GM18511 (cell line): ENCODE data around the gene PATL2.
A peak's percentile ranks its signal among the peaks of the same experiment; 100 is the strongest.
"Not testable (repeated sequence)": the region's sequence is repeated elsewhere in the genome, so short reads cannot be mapped to it uniquely, and the experiment has no call there.

ENCODE experiments used
- ATAC-seq: cut with Tn5 transposase; IDR thresholded peaks from one replicate; pipeline ENCODE4 v1.9.1; 2021; ENCODE audit warnings: mild to moderate bottlenecking, moderate library complexity; ENCODE audit not compliant: unreplicated experiment

Gene PATL2

DNA sequence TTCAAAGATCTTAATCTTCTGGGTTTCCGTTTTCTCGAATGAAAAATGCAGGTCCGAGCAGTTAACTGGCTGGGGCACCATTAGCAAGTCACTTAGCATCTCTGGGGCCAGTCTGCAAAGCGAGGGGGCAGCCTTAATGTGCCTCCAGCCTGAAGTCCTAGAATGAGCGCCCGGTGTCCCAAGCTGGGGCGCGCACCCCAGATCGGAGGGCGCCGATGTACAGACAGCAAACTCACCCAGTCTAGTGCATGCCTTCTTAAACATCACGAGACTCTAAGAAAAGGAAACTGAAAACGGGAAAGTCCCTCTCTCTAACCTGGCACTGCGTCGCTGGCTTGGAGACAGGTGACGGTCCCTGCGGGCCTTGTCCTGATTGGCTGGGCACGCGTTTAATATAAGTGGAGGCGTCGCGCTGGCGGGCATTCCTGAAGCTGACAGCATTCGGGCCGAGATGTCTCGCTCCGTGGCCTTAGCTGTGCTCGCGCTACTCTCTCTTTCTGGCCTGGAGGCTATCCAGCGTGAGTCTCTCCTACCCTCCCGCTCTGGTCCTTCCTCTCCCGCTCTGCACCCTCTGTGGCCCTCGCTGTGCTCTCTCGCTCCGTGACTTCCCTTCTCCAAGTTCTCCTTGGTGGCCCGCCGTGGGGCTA lies at the start of gene PATL2, which contains the start of gene B2M:
Gene PATL2, minus strand, starts transcription at position 228 of the 647 bp plus-strand sequence. CDS start 34,833 bp downstream, outside the sequence.
Gene B2M, plus strand, starts transcription at position 422 of the 647 bp plus-strand sequence. Its CDS starts 30 bp downstream, at position 452.
- ATAC-seq, result peak; percentile 85

DNA sequence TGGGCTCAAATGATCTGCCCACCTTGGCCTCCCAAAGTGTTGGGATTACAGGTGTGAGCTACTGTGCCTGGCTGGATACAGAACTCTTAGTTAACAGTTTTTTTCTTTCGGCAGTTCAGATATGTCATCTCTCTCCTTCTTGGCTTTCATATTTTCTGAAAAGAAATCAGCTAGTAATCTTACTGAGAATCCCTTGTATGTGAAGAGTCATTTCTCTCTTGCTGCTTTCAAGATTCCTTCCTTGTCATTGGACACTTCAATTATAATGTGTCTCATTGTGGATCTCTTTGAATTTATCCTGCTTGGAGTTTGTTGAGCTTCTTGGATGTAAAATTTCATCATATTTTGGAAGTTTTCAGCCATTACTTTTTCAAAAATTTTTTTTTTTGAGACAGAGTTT lies 42.2 kb upstream of the PATL2 start:
- no peak for ATAC-seq

DNA sequence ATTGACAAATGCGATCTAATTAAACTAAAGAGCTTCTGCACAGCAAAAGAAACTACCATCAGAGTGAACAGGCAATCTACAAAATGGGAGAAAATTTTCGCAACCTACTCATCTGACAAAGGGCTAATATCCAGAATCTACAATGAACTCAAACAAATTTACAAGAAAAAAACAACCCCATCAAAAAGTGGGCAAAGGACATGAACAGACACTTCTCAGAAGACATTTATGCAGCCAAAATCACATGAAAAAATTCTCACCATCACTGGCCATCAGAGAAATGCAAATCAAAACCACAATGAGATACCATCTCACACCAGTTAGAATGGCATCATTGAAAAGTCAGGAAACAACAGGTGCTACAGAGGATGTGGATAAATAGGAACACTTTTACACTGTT lies 32.3 kb upstream of the PATL2 start:
- ATAC-seq, result not testable (repeated sequence)

DNA sequence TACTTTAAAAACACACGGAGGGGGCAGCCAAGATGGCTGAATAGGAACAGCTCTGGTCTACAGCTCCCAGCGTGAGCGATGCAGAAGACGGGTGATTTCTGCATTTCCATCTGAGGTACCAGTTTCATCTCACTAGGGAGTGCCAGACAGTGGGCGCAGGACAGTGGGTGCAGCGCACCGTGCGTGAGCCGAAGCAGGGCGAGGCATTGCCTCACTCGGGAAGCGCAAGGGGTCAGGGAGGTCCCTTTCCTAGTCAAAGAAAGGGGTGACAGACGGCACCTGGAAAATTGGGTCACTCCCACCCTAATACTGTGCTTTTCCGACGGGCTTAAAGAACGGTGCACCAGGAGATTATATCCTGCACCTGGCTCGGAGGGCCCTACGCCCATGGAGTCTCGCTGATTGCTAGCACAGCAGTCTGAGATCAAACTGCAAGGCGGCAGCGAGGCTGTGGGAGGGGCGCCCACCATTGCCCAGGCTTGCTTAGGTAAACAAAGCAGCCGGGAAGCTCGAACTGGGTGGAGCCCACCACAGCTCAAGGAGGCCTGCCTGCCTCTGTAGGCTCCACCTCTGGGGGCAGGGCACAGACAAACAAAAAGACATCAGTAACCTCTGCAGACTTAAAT lies 28.2 kb upstream of the PATL2 start:
- ATAC-seq, result not testable (repeated sequence)

DNA sequence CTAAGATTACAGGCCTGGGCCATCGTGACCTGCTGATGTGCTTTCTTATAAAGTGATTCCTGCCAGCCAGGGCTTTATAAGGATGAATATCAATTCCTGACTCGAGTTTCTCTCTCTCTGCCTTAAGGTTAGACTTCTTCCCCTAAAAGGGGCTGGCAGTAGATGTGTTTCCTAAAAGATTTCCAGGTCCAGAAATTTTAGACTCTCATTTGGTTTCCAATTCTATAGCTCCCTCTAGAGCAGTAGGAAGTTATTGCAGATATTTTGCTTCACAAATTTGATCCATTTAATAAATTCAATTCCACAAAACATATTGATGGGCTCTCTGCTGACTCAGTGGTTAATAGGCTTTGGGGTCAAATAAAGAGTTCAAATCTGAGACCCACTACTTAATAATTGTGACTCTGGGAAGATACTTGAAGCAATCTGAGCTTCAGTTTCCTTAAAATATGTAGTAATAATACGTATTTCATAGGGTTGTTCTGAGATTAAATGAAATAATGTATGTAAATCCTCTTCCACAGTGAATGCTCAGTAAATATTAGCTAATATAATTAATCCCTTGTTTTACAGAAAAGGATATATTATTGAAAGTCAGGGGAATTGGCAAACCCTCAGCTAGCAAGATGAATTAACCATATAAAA lies 27.3 kb upstream of the PATL2 start:
- no peak for ATAC-seq

DNA sequence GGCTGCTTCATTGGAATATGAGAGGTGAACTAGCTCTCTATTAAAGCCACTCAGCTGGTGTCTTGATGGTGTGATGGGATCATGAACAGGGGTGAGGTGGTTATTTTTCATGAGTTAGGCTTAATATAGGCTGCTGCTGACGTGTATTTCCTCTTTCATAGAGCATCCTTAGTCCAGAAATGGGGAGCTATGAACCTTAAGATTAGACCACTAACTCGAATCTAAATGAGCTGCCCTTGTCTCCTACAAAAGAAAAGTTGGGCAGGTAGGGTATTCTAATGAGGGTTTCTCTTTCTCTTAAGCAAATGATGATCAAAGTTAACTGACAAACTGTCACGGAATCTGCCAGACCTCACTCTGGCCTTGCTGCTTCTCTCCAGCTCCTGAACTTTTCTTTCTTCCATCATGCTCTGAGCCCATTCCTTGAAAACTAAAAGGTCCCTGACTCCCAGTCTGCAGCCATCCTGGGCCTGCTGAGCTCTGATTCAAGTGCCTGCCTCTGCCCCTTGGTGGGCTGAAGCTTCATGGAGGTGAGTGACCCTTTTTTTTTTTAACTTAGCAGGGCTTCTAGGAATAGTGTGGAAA lies 25.1 kb upstream of the PATL2 start, which contains the start of gene TRIM69:
Gene TRIM69, plus strand, starts transcription at position 348 of the 585 bp plus-strand sequence. Its CDS starts 177 bp downstream, at position 525.
- ATAC-seq, result no peak

DNA sequence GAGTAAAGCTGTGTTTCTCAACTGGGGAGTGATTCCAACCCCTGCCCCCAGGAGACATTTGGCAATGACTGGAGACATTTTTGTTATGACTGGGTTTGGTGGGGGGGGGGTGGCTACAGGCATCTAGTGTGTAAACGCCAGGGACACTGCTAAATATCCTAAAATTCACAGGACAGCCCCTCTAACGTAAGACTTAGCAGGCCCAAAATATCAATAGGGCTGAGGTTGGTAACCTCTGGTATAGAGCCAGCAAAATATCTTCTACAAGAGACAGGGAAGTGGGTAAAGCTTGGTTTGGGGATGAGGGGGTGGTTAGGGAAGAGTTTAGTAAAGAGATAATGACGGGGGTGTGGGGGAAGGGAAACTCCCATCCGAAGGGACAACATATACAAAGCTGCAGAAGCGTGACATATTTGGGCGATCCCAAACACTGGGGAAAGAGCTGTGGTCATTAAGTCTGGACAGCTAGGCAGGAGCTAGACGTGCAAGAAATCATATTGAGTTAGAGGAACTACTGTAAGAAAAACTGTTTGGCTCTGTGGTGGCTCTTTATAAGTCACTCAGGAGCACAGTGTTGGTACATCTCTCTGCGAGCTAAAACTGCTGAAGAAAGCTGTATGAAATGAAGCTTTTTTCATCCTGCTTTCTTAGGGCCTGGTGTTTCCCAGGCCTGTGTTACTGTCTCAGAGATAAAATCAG lies 24.5 kb upstream of the PATL2 start:
- ATAC-seq, result no peak

DNA sequence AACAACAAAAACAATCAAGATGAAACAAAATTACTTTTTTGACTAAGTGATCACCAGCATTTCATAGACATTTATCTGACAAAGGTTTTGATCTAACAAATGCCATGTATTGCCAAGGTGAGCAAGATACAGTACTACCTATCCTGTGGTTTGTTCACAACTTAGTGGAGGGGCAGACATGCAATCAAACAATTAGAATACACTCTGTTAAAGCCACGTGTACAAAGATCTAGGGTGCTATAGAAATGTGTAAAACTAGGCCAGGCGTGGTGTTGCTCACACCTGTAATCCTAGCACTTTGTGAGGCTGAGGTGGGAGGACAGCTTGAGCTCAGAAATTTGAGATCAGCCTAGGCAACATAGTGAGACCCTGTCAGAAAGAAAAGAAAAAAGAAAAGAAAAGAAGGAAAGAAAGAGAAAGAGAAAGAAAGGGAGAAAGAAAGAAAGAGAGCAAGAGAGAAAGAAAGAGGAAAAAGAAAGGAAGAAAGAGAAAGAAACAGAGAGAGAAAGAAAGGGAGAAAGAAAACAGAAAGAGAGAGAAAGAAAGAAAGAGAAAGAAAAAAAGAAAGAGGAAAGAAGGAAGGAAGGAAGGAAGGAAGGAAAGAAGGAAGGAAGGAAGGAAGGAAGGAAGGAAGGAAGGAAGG lies 23.8 kb upstream of the PATL2 start:
- no peak for ATAC-seq

DNA sequence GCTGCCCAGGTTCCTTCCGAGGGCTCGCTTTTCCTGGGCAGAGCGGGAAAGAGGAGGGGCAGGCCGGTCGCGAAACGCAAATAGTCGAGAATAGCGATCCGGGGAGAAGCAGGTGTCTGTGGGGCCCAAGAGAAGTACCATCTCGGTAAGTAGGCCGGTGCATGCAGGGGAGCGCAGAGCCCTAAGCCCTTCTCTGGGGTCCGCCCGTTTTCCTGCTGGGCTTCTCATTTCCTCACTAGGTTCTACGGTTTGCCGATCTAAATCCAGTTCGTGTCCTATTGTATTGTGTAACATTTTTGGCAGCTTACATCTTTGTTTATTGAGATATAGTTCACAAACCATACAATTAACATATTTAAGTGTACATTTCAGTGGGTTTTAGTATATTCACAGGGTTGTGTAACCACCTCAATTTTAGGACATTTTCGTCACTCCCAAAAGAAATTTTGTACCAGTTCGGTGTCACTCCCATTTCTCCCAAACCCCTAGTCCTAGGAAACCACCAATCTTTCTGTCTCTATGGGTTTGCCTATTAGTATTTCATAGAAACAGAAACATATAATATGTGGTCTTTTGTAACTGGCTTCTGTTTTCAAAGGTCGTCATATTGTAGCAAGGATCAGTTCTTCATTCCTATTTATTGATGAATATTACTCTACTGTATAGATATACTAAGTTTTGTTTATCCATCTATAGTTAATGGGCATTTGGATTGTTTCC lies 18.4 kb upstream of the PATL2 start:
- peak; percentile 11 for ATAC-seq

DNA sequence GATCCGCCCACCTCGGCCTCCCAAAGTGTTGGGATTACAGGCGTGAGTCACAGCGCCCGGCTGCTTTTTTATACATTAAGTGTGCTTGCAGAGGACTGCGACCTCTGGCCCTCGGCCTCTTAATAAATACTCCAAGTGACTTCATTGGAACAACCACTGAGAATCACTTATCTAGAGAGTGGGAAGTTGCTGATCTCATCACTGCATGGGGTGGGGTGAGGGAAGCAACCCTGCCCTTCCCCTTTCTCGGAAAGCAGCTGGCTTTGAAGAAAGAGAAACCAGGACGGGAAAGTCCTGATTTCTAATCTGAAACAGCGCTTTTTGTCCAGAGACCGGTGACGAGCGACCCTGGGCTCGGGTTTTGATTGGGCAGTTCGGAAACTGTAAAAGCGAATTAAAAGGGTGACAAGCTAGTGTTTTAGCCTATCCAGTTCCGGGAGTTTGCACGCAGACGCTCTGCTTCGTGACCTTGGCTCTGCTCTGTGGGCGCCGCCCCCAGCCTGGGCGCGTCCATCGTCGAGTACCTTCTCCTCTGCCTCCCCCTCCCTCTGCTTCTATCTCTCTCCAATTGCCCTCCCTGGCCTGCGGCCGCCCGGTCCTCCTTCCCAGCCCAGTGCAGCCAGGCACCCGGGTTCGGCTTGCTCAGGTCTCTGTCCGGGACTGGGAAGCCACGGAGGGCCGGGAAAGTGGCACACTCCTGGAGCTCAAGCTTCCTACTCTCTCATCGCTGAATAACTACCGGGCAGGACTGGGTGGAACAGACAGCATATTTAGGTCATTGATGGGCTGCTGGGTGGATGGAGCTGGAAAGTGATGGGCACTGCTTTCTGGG lies 17.7 kb upstream of the PATL2 start:
- ATAC-seq, result peak; percentile 77

DNA sequence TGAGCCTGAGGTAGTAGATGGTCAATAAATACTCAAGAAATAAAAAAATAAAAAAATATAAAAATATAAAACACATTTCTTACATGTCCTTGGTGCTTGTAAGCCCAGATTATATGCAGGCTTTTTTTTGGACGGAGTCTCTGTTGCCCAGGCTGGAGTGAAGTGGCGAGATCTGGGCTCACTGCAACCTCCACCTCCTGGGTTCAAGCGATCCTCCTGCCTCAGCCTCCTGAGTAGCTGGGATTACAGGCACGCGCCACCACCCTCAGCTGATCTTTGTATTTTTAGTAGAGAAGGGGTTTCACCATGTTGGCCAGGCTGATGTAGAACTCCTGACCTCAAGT lies 17.1 kb upstream of the PATL2 start:
- not testable (repeated sequence) for ATAC-seq

DNA sequence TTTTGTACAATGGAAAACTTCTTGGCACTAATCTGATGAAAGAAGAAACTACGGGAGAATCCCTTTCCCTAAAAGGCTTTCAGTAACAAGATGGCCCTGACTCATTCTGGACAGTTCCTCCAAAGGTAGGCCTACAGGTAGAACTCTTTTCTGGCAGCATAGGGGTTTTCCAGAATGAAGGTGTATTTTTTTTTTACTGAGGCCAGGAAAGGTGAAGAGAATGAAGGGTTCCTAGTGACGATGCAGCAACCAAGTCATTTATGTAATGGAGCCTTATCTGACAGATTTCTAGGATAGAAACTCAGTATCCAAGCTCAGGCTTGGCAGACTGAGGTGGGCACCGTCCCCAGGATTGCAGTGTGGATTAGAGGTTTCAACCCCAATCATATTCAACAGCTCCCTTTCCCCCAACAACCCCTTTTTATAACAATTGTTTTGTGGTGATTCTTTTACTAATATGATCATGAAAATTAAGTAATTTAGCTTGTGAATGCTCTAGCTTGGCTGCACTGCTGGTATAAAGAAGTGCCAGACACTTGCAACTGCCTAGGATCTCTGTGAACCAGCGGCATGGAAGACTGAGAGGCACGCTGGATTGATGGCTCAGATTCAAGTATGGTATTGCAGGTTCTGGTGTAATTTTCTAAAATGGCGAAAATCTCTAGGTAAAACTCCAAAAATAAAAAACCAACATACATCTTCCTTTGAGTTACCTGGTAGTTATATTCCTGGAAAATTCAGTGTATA lies 16.5 kb upstream of the PATL2 start:
- ATAC-seq, result no peak

DNA sequence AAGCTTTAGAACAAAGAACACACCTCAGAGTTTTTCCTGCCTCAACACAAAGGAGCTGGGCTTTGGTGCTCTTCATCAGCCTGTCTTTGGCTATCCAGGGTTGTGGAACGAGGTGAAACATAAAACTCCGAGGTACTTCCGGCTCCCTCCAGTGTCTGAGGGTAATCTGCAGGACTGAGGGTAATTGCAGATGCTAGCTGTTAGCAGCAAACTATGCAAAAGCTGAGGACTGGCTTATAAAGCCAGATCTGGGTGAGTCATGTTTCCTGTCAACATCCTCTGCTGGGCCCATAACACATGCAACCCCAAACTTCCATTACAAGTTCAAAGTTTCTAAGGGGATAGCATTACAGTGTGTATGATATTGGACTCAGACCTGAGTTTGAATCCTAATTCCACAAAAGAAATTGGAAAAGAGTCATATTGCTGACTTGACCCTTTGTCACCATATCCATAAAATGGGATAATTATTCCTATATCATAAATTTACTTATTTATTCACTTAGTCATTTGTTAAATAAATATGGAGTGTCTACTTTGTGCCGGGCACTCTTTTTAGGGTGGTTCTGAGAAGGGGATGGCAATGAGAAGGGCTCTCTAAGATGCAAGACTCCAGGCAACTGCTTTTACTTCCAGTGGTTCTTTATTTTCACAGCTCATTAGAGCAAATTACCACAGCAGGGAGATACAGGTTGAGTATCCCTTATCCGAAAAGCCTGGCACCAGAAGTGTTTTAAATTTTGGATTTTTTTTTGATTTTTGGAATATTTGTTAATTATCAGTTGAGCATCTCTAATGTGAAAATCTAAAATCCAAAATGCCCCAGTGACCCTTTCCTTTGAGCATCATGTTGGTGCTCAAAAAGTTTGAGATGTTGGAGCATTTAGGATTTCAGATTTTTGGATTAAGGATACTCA lies 15.7 kb upstream of the PATL2 start:
- peak; percentile 48 for ATAC-seq

DNA sequence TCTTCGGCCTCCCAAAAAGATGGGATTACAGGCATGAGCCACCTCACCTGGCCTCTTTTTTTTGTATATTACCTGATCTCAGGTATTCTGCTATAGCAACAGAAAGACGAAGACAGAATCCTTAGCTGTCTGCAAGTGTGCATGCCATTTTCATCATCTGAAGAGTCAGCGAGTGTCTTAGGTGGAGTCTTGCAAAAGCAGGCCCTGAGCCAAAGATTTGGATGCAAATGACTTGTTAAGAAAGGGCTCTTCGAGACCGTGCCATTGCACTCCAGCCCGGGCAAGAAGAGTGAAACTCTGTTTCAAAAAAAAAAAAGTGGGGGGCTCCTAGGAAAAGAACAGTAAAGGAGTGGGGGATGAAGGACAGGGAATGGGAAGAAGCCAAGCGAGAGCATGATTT lies 15.0 kb upstream of the PATL2 start:
- ATAC-seq, result no peak

DNA sequence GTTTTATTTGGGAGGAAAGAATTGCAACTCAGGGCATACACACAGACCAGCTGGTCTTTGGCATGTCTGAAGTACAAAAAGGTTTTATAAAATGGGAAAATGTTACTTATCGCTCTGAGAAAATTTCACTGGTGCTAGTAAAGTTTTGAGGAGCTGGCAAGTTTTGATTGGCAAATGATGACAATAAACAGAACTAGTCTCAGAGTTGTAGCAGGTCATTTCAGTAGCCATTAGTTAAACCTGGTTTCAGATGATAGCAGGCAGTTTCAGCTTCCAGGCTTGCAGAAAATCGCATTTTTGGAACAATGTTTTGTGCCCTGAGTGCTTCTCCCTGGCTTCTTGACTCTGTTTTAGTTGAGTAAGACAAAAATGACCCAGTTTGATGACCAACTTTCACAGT lies 10.9 kb upstream of the PATL2 start:
- no peak for ATAC-seq

DNA sequence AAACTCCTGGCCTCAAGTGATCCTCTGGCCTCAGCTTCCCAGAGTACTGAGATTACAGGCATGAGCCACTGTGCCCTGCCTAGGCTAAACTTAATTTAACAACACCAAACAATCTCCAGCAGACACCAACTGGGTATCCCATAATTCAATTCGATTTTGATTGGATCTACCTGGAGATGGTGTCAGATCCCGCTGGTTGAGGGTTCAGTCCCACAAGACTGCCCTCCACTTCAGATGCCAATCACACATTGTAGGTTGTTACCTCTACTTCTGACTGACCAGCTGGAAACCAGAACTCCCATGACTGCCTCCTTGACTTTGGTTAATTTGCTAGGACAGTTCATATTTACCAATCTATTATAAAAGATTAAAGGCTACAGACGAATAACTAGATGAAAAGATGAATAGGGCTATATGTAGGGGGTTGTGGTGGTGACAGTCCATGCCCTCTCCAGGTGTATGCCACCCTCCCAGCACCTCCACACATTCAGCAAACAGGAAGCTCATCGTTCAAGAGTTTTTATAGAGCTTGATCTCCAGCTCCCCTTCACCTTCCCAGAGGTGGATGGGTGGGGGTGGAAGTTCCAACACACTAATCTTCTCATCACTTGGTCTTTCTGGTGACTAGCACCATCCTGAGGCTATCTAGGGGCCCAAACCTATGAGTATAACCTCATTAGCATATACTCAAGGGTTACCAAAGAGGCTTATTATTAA lies 9.5 kb upstream of the PATL2 start:
- ATAC-seq, result no peak

DNA sequence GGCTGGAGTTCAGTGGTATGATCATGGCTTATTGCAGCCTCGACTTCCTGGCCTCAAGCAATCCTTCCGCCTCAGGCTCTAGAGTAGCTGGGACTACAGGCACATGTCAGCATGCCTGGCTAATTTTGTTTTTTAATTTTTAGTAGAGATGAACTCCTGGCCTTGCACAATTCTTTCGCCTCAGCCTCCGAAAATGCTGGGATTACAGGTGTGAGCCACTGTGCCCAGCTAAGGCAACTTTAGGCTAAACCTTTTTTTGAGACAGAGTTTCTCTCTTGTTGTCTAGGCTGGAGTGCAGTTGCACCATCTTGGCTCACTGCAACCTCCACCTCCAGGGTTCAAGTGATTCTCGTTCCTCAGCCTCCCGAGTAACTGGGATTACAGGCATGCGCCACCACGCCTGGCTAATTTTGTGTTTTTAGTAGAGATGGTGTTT lies 8.9 kb upstream of the PATL2 start:
- not testable (repeated sequence) for ATAC-seq
